Ovary (tissue), 9 donors: ENCODE measurements around the gene ZC3HAV1. TPM values are rescaled to one million over a fixed set of nuclear protein-coding genes. Genes with fewer than 3 reads are reported as not detected.
"Not testable (repeated sequence)": the region's sequence is repeated elsewhere in the genome, so short reads cannot be mapped to it uniquely, and the experiment has no call there.

Experiments
- DNase-seq, 5 donors: peaks; one replicate each; pipeline ENCODE4 v3.0.0-alpha.2; 2019 to 2020
- H3K27ac ChIP-seq, 2 donors: fragments of 200-600 bp; one replicate each; pipeline versions ENCODE4 v1.5.1 to v1.8.0; 2019 to 2022
- H3K27me3 ChIP-seq: fragments of 200-600 bp; one replicate; pipeline ENCODE4 v1.8.0; 2022
- H3K36me3 ChIP-seq: fragments of 200-600 bp; sonication (generic); one replicate; pipeline ENCODE4 v1.5.1; 2019
- H3K4me1 ChIP-seq: one replicate; pipeline ENCODE4 v1.8.1; 2013; ENCODE audit warnings: mild to moderate bottlenecking, moderate library complexity; ENCODE audit not compliant: insufficient read depth
- H3K4me3 ChIP-seq: fragments of 200-600 bp; sonication (generic); one replicate; pipeline ENCODE4 v1.5.1; 2017
- H3K9me3 ChIP-seq, 2 donors: fragments of 200-600 bp in 1 of 2; sonication (generic) in 1 of 2; one replicate each; pipeline versions ENCODE4 v1.5.1 to v1.8.1; 2013 to 2019; ENCODE audit warnings: mild to moderate bottlenecking in 1 of 2, moderate library complexity in 1 of 2
- EP300 ChIP-seq: sonication (generic); formaldehyde crosslinking; IDR thresholded peaks from one replicate; pipeline ENCODE4 v1.6.1; 2017; ENCODE audit warnings: antibody characterized with exemption
- POLR2A ChIP-seq: fragments of 450-650 bp; IDR thresholded peaks from one replicate; pipeline ENCODE4 v1.6.1; 2017; ENCODE audit warnings: antibody characterized with exemption, mild to moderate bottlenecking, moderate library complexity
- WGBS, 3 donors: extraction: QIAGEN DNeasy Blood & Tissue Kit in 1 of 3; methylation state at CpG; one replicate each; pipeline versions ENCODE4 v1.1.5 to v1.1.7; 2013 to 2017; 5-methylcytosine and 5-hydroxymethylcytosine counted together
- intact Hi-C, 4 donors: fragments of 100-400 bp; cut with DNase I; formaldehyde crosslinking; loops; one replicate each; pipeline versions ENCODE4 v1.11.0 to v1.15.1; 2022 to 2023
- polyA plus RNA-seq, 2 donors: library from polyadenylated mRNA; stranded (reverse); fragments of 200-250 nt in 1 of 2; fragments of 350-450 nt in 1 of 2; fragmentation: Illumina TruSeq in 1 of 2; extraction: RNeasy Lipid Tissue Mini Kit (QIAGEN cat#74804) in 1 of 2; gene quantifications; one replicate each; pipeline ENCODE4 v1.2.3, GENCODE V29; 2013 to 2014
- total RNA-seq, 7 donors: library from RNA; depleted of rRNA in 2 of 7; stranded (reverse); fragments of >200 nt in 2 of 7; fragmentation: NEBNext Ultra II Directional in 3 of 7; extraction: Animal tissue kit (Norgen Biotek cat#: 25700) in 3 of 7; gene quantifications; one replicate each; pipeline versions ENCODE4 v1.1.0 to v1.2.4, GENCODE V29; 2016 to 2023
- TF ChIP-seq, protein P1 (sequence below), 3 donors: fragments of 450-650 bp in 2 of 3; fragments of 200-600 bp in 1 of 3; IDR thresholded peaks; one replicate each; pipeline versions ENCODE4 v1.5.1 to v1.8.0; 2016 to 2022; ENCODE audit warnings: antibody characterized with exemption in 3 of 3, mild to moderate bottlenecking in 1 of 3
- donor health status: DM: no; HTN: no; CAD: no; lungs with moderate emphysema.
- donor health status: DM: no; HTN: no; CAD: no.
- donor health status: Bipolar disorder and iron deficiency.
- donor health status: DM: yes; HTN: yes; CAD: no.
- donor health status: DM: no; HTN: no; CAD: no.
- donor health status: DM: yes; HTN: yes; CAD: no.

The ZC3HAV1 gene
- total and polyA plus RNA-seq, 9 donors, result 8.5 to 47.6 (median 25.0) TPM

DNA sequence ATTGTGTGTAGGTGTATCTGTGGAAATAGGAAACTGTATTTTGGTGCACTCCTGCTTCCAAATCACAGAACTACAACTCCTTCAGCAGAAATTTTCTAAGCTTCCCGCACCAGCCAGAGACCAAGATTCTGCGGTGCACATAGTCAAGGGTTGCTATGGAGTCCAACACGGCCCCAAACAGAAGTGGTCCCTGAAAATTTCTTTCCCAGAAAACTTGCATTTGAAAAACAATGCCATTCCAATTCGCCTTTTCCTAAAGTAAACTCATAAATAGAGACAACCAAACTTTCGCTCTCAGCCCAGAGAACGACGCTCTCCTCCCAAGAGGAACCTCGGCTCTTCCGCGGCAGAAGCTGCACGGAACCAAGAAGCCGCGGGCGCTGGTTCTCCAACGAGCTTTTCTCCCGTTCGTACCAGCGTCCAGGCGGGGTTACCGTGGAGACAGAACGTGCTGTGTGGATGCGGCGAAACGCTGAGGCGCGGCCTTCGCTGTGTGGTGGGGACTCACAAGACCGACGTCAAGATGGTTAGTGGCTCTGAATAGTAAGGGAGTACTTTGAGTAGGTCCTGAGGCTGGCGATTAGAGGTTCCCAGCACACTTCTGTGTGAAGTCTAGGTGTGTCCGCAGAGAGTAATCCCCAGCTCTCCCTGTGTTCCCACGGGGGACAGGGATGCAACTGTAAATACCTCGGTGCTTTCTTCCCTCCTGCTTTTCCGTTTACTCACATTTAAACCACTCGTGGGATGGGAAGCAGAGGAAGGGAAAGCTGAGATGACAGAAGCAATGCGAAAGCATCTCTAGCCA lies 24.0 kb upstream of the ZC3HAV1 start:
- Histone ChIP-seq H3K9me3 (no peaks in the 10 kb centered on the region), H3K4me3 (peak overlapping the region; percentile 47), H3K27ac (no peak overlapping the region), H3K4me1 (no peaks in the 10 kb centered on the region), H3K36me3 (no peaks in the 10 kb centered on the region), H3K27me3 (no peaks in the 10 kb centered on the region)
- intact Hi-C loops, result no loop called here
- peak; percentile 74 to 91 (median 82) for DNase-seq
- TF ChIP-seq POLR2A (peak; percentile 13), EP300 (no peak)
- TF ChIP-seq, protein P1, sequence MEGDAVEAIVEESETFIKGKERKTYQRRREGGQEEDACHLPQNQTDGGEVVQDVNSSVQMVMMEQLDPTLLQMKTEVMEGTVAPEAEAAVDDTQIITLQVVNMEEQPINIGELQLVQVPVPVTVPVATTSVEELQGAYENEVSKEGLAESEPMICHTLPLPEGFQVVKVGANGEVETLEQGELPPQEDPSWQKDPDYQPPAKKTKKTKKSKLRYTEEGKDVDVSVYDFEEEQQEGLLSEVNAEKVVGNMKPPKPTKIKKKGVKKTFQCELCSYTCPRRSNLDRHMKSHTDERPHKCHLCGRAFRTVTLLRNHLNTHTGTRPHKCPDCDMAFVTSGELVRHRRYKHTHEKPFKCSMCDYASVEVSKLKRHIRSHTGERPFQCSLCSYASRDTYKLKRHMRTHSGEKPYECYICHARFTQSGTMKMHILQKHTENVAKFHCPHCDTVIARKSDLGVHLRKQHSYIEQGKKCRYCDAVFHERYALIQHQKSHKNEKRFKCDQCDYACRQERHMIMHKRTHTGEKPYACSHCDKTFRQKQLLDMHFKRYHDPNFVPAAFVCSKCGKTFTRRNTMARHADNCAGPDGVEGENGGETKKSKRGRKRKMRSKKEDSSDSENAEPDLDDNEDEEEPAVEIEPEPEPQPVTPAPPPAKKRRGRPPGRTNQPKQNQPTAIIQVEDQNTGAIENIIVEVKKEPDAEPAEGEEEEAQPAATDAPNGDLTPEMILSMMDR (IDR thresholded peaks at IDR 0.05), result no peak
- WGBS, 3 donors, result 0 to 1% (median 0%) methylated on average over 36 of the region's 36 CpGs

DNA sequence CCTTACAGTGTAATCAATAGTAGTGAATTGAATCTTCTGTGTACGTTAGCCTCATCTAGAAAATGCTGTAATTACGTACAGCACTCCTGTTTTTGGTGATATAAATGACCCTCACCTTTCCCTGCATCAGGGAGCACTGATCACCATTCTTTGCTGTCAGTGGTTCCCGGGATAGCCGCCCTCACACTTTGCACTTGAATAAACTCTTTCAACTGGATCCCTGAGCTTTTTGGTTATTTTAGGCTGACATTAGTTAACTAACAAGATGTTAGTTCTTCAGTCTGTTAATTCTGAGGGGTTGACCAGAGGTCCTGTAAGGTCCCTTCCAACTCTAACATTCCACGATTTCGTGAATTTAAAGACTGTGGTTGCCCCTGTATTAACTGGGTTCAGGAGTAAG lies 23.4 kb upstream of the ZC3HAV1 start:
- no peaks in the 10 kb centered on the region for H3K4me1 ChIP-seq
- H3K4me3 ChIP-seq, result peak overlapping the region; percentile 47
- no peak overlapping the region for H3K27ac ChIP-seq
- no peak for DNase-seq
- H3K36me3 ChIP-seq, result no peaks in the 10 kb centered on the region
- H3K27me3 ChIP-seq, result no peaks in the 10 kb centered on the region
- no peaks in the 10 kb centered on the region for H3K9me3 ChIP-seq
- intact Hi-C loops, result no loop called here
- no peak for TF ChIP-seq POLR2A
- no peak for TF ChIP-seq EP300
- TF ChIP-seq, protein P1 (IDR thresholded peaks at IDR 0.05), result no peak
- 25 to 29% (median 28%) methylated on average over 6 of the region's 6 CpGs for WGBS, 3 donors

DNA sequence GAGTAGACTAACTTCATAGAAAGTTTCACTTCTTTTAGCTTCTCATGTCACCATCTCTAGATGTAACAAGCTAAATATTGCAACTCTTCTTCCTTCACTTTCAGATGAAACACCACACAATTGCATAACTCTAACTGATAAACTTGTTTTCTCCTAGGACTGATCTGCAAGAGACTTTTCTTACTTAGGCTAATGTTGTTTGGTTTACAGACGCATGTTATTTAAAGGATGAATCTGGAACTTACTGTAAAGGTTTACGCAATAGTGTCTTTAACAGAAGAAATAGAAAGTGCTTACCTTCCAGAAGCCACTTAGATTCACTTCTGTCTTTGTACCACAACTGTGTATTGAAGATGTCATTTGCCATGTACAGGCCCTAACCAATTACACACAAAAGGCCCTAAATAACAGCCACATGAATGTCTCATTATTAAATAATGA lies 22.1 kb upstream of the ZC3HAV1 start:
- H3K27me3 ChIP-seq, result no peaks in the 10 kb centered on the region
- no peaks in the 10 kb centered on the region for H3K36me3 ChIP-seq
- TF ChIP-seq POLR2A (no peak), EP300 (no peak)
- TF ChIP-seq, protein P1 (IDR thresholded peaks at IDR 0.05), result no peak
- DNase-seq, result no peak
- 34 to 99% (median 97%) methylated on average over 2 of the region's 2 CpGs for WGBS, 3 donors
- H3K9me3 ChIP-seq, result no peaks in the 10 kb centered on the region
- intact Hi-C loops, result no loop called here
- H3K4me1 ChIP-seq, result no peaks in the 10 kb centered on the region
- H3K27ac ChIP-seq, result no peak overlapping the region
- H3K4me3 ChIP-seq, result no peak overlapping the region

DNA sequence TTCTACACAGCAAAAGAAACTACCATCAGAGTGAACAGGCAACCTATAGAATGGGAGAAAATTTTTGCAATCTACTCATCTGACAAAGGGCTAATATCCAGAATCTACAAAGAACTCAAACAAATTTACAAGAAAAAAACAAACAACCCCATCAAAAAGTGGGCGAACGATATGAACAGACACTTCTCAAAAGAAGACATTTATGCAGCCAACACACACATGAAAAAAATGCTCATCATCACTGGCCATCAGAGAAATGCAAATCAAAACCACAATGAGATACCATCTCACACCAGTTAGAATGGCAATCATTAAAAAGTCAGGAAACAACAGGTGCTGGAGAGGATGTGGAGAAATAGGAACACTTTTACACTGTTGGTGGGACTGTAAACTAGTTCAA lies 20.3 kb upstream of the ZC3HAV1 start:
- H3K4me1 ChIP-seq, DNase-seq, H3K9me3 ChIP-seq, H3K4me3 ChIP-seq, H3K27me3 ChIP-seq, H3K27ac ChIP-seq, H3K36me3 ChIP-seq, intact Hi-C loops: not testable (repeated sequence)
- WGBS, 3 donors, result 100% methylated on average over 2 of the region's 2 CpGs

DNA sequence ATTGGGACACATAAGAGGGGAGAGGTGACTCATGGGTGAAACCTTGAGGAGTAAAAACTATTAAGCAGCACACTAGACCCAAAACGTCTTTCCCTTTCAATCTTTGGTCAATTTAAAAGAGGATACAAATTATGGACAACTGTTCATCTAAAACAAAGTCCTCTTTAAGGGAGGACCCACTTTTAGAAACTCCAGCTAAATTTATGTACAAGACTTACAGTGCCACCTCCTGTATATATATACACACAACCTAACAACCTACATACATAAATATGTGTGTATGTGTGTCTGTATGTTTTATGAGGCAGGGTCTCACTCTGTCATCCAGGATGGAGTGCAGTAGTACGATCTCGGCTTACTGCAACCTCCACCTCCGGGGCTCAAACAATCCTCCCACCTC lies 18.1 kb upstream of the ZC3HAV1 start:
- no peak for DNase-seq
- Histone ChIP-seq H3K36me3 (no peaks in the 10 kb centered on the region), H3K4me1 (no peaks in the 10 kb centered on the region), H3K9me3 (no peaks in the 10 kb centered on the region), H3K27ac (no peak overlapping the region), H3K4me3 (no peak overlapping the region), H3K27me3 (no peaks in the 10 kb centered on the region)
- WGBS, 3 donors, result 35 to 53% (median 49%) methylated on average over 4 of the region's 4 CpGs
- TF ChIP-seq POLR2A (no peak), EP300 (no peak)
- TF ChIP-seq, protein P1 (IDR thresholded peaks at IDR 0.05), result no peak
- intact Hi-C loops, result no loop called here
